ENCODE measurements around the gene ACO2. TPM values are rescaled to one million over a fixed set of nuclear protein-coding genes. Genes with fewer than 3 reads are reported as not detected.

Gene ACO2
- total RNA-seq, 4 donors from 2014 or later: 115 to 227 (median 132) TPM

GRCh38 chr22:41532908-41533825 is 64.2 kb downstream of the ACO2 start:
- peak overlapping the region in 3 of 4 donors; percentile 72 to 77 (median 72) for H3K27ac ChIP-seq
- TF ChIP-seq POLR2A (IDR thresholded peaks at IDR 0.05) (no peak), POLR2AphosphoS5 (IDR thresholded peaks at IDR 0.05) (peak; percentile 30), EP300 (IDR thresholded peaks at IDR 0.05) (no peak)
- TF ChIP-seq, protein P1, sequence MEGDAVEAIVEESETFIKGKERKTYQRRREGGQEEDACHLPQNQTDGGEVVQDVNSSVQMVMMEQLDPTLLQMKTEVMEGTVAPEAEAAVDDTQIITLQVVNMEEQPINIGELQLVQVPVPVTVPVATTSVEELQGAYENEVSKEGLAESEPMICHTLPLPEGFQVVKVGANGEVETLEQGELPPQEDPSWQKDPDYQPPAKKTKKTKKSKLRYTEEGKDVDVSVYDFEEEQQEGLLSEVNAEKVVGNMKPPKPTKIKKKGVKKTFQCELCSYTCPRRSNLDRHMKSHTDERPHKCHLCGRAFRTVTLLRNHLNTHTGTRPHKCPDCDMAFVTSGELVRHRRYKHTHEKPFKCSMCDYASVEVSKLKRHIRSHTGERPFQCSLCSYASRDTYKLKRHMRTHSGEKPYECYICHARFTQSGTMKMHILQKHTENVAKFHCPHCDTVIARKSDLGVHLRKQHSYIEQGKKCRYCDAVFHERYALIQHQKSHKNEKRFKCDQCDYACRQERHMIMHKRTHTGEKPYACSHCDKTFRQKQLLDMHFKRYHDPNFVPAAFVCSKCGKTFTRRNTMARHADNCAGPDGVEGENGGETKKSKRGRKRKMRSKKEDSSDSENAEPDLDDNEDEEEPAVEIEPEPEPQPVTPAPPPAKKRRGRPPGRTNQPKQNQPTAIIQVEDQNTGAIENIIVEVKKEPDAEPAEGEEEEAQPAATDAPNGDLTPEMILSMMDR (IDR thresholded peaks at IDR 0.05): peak in 3 of 4 experiments; percentile 74 to 84 (median 76)
- peak; percentile 76 for ATAC-seq

DNA sequence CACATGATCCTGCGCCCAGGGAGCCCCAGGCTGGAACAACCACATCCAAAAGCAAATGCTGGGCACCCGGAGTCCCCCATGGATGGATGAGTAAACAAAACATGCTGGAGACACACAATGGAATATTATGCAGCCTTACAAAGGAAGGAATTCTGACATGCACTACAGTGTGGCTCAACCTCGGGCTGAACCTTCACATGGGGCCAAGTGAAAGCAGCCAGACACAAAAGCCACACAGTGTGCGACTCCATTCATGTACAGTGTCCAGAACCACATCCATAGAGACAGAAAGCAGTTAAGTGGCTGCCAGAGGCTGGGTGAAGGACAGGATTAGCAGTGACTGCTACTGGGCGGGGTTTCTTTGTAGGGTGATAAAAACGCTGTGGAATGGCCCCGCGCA is 65.3 kb downstream of the ACO2 start:
- no peaks in the 10 kb centered on the region for H3K9me3 ChIP-seq
- H3K27me3 ChIP-seq: no peaks in the 10 kb centered on the region
- peaks cover 0 to 68% of the 10 kb centered on the region in 2 donors for H3K36me3 ChIP-seq
- no peak for TF ChIP-seq POLR2A (IDR thresholded peaks at IDR 0.05)
- no peak for TF ChIP-seq EP300 (IDR thresholded peaks at IDR 0.05)
- TF ChIP-seq, protein P1 (IDR thresholded peaks at IDR 0.05): no peak
- no peak for TF ChIP-seq POLR2AphosphoS5 (IDR thresholded peaks at IDR 0.05)
- H3K27ac ChIP-seq: peak overlapping the region in 2 of 4 donors; percentile 72
- no peak overlapping the region for H3K4me3 ChIP-seq
- peaks cover 0 to 36% (median 6%) of the 10 kb centered on the region in 3 donors for H3K4me1 ChIP-seq
- no peak for ATAC-seq
- WGBS, 2 donors (ENCODE audit: low coverage in 1 of 2): 80 to 90% methylated on average over 2 to 3 of the region's 8 CpGs

More at GRCh38 chr22:41532908-41533825, 64.2 kb downstream of the ACO2 start:
- 63% methylated on average over 3 of the region's 19 CpGs; no CpG with 5 or more reads in 1 of the 2 donors for WGBS, 2 donors (ENCODE audit: low coverage in 1 of 2)
- Histone ChIP-seq H3K36me3 (peaks cover 0 to 70% of the 10 kb centered on the region in 2 donors), H3K4me1 (peaks cover 0 to 26% (median 6%) of the 10 kb centered on the region in 3 donors), H3K27me3 (no peaks in the 10 kb centered on the region), H3K4me3 (no peak overlapping the region), H3K9me3 (no peaks in the 10 kb centered on the region)

- Histone ChIP-seq H3K36me3 (peaks cover 0 to 69% of the 10 kb centered on the region in 2 donors), H3K4me1 (peaks cover 0 to 46% (median 6%) of the 10 kb centered on the region in 3 donors), H3K4me3 (no peak overlapping the region), H3K9me3 (no peaks in the 10 kb centered on the region), H3K27ac (no peak overlapping the region), H3K27me3 (no peaks in the 10 kb centered on the region)
- no peak for ATAC-seq
- WGBS, 2 donors (ENCODE audit: low coverage in 1 of 2): 78 to 90% methylated on average over 3 to 5 of the region's 5 CpGs
- TF ChIP-seq POLR2A (IDR thresholded peaks at IDR 0.05) (no peak), POLR2AphosphoS5 (IDR thresholded peaks at IDR 0.05) (no peak), EP300 (IDR thresholded peaks at IDR 0.05) (no peak)
- TF ChIP-seq, protein P1 (IDR thresholded peaks at IDR 0.05): no peak
Measured at GRCh38 chr22:41535244-41535643, 66.3 kb downstream of the ACO2 start.

GRCh38 chr22:41537203-41537602 is 68.3 kb downstream of the ACO2 start:
- whole genome bisulfite sequencing, 2 donors (ENCODE audit: low coverage in 1 of 2): 50 to 80% methylated on average over 1 of the region's 3 CpGs
- H3K36me3 ChIP-seq: peaks cover 0 to 58% of the 10 kb centered on the region in 2 donors
- no peak for TF ChIP-seq EP300 (IDR thresholded peaks at IDR 0.05)
- TF ChIP-seq POLR2A (IDR thresholded peaks at IDR 0.05): no peak
- TF ChIP-seq, protein P1 (IDR thresholded peaks at IDR 0.05): no peak
- no peak for TF ChIP-seq POLR2AphosphoS5 (IDR thresholded peaks at IDR 0.05)

More at GRCh38 chr22:41537203-41537602, 68.3 kb downstream of the ACO2 start:
- Histone ChIP-seq H3K27me3 (no peaks in the 10 kb centered on the region), H3K4me3 (no peak overlapping the region), H3K9me3 (no peaks in the 10 kb centered on the region), H3K27ac (no peak overlapping the region), H3K4me1 (peaks cover 0 to 57% (median 7%) of the 10 kb centered on the region in 3 donors)
- ATAC-seq: no peak
